HL-60 (cell line): ENCODE data around the gene EOLA1.
A peak's percentile ranks its signal among the peaks of the same experiment; 100 is the strongest.
"Not testable (repeated sequence)": the region's sequence is repeated elsewhere in the genome, so short reads cannot be mapped to it uniquely, and the experiment has no call there.

Source experiments
- DNase-seq, 2 experiments: peaks; one replicate each; pipeline ENCODE4 v3.0.0-alpha.2; 2010 to 2020; ENCODE audit warnings: low read depth in 1 of 2, low spot score in 1 of 2
- H3K27ac ChIP-seq: fragments of 250-450 bp; sonication (Bioruptor Pico); replicated peaks from 2 replicates; pipeline ENCODE4 v1.5.1; 2020; ENCODE audit warnings: mild to moderate bottlenecking, moderate library complexity
- H3K27me3 ChIP-seq: fragments of 250-450 bp; sonication (Bioruptor Pico); 2 replicates; pipeline ENCODE4 v1.5.1; 2021; ENCODE audit warnings: mild to moderate bottlenecking, moderate library complexity; ENCODE audit not compliant: insufficient read depth, poor library complexity, severe bottlenecking
- H3K4me3 ChIP-seq: replicated peaks from 2 replicates; pipeline ENCODE4 v1.5.1; 2011; ENCODE audit warnings: mild to moderate bottlenecking, control low read depth, low read length; ENCODE audit not compliant: insufficient read depth
- CTCF ChIP-seq: IDR thresholded peaks from one replicate; pipeline ENCODE4 v1.5.1; 2011; ENCODE audit warnings: low read length, control low read depth, inconsistent platforms; ENCODE audit not compliant: insufficient read depth
- POLR2AphosphoS5 ChIP-seq: IDR thresholded peaks from 2 replicates; pipeline ENCODE4 v1.6.1; 2012; ENCODE audit warnings: low read depth
- REST ChIP-seq: IDR thresholded peaks from 2 replicates; pipeline ENCODE4 v1.6.1; 2012; ENCODE audit warnings: low read depth; ENCODE audit not compliant: insufficient replicate concordance
- SPI1 ChIP-seq: IDR thresholded peaks from 2 replicates; pipeline ENCODE4 v1.6.1; 2012; ENCODE audit warnings: low read depth, mild to moderate bottlenecking, borderline replicate concordance

Gene EOLA1

DNA sequence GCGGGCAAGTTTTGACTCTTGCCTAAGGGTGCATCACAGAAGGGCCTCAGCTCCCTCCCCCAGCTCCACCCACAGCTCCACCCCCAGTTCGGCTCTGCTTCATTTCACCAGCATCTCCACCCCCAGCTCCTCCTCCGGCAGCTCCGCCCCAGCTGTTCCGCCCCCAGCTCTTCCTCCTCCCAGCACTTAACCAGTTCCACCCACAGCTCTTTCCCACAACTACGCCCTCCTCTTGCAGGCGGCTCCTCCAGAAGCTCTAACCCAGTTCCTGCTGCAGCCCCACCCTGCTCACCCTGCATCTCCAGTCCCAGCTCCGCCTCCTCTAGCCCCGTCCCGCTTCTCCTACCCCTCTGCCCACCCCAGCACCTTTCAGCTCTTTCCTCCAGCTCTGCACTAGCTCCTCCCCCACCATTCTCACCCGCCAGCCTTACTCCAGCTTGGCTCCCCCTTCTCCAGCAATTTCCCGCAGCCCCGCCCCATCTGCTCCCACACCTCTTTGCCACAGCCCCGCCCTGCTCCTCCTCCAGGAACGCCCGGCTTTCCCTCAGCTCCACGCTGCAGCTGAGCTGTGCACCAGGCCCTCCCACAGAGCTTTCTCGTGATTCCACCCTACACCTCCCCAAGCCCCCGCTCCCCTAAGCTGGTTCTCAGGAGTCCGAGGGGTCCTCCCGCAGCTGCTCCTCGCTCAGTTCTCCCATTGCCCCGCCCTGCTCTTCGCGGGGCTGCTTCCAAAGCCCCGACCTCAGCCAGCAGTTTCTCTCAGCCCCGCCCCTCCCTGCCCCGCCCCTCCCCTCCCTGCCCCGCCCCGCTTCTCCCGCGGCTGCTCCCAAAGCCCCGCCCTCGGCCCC lies 1.3 kb upstream of the EOLA1 start:
- TF ChIP-seq SPI1, result peak; percentile 42; the same call in 1 of the 2 replicates
- no peak for TF ChIP-seq CTCF
- H3K27me3 ChIP-seq, result no peaks in the 10 kb centered on the region
- H3K27ac ChIP-seq, result peak overlapping the region; percentile 63
- H3K4me3 ChIP-seq, result peak overlapping the region; percentile 54
- DNase-seq, result peak; percentile 86 to 94

DNA sequence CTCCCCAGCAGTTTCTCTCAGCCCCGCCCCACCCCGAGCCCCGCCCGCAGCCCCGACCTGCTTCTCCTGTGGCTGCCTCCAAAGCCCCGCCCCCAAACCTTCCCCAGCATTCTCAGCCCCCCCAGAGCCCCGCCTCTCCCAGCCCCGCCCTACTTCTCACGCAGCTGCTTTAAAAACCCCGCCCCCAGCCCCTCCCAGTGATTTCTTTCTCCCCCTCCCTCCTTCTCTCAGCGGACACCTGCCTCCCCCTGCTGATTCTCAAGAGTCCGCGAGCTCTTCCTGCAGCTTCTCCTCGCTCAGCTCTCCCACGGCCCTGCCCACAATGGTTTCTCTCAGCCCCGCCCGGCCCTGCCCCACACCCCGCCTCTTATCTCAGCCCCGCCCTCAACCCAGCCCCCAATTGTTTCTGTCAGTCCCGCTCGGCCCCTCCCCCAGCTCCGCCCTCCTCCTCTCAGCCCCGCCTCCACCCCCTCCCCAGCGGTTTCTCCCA lies 636 bp upstream of the EOLA1 start:
- peak overlapping the region; percentile 96 for H3K27ac ChIP-seq
- no peaks in the 10 kb centered on the region for H3K27me3 ChIP-seq
- DNase-seq, result peak in 1 of 2 experiments; percentile 81
- TF ChIP-seq REST, result no peak
- H3K4me3 ChIP-seq, result peak overlapping the region; percentile 79

- no peak for DNase-seq
- peak overlapping the region; percentile 79 for H3K4me3 ChIP-seq
- no peaks in the 10 kb centered on the region for H3K27me3 ChIP-seq
- TF ChIP-seq POLR2AphosphoS5, result no peak
- TF ChIP-seq CTCF, result no peak
- H3K27ac ChIP-seq, result peak overlapping the region; percentile 96
Measured at GRCh38 chrX:149541521-149542047, 772 bp downstream of the EOLA1 start.

DNA sequence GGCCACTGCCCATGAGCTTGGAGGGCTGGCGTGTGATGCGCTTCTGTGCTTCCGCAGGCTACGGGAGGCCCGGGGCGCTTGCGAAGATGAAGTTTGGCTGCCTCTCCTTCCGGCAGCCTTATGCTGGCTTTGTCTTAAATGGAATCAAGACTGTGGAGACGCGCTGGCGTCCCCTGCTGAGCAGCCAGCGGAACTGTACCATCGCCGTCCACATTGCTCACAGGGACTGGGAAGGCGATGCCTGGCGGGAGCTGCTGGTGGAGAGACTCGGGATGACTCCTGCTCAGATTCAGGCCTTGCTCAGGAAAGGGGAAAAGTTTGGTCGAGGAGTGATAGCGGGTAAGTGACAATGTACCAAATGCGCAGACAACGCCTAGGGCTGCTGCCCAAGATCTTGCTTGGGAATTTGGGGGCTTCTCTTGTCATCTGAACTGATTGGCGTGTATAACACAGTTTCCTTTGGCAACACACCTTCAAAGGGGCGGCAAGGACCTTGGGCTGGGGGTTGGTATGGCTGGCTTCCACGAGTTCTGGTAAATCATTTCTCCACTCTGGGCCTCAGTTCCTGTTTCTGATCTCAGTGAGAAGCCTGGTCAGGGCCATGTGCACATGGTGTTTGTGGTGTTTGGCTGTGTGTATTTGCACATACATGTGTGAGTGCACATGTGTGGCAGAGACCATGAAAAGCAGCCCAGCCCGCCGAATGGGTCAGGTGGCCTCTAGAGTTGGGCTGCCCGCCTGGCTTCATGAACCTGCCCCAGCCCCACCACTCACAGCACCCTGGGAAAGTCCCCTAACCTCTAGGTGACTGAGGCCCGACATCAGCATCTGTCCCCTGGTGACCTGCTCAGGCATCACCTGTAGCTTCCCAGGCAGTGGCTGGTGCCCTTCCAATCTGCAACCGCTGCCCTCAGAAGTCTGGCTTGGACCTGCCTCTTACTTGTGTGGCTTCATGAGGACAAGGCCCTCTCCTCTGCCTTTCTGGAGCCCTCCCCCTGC lies 5.0 kb downstream of the EOLA1 start:
- not testable (repeated sequence) for H3K27ac ChIP-seq, DNase-seq, H3K4me3 ChIP-seq, H3K27me3 ChIP-seq

DNA sequence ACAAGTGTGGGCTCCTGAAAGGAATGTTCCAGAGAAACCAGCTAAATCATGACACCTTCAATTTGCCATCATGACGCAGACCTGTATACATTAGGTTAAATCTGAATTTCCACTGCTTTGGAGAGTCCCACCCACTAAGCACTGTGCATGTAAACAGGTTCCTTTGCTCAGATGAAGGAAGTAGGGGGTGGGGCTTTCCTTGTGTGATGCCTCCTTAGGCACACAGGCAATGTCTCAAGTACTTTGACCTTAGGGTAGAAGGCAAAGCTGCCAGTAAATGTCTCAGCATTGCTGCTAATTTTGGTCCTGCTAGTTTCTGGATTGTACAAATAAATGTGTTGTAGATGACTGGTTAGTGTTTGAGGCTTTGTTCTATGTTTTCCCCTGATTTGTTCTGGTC lies 6.2 kb downstream of the EOLA1 start:
- not testable (repeated sequence) for DNase-seq, H3K27ac ChIP-seq, H3K4me3 ChIP-seq, H3K27me3 ChIP-seq

- H3K4me3 ChIP-seq, DNase-seq, H3K27me3 ChIP-seq, H3K27ac ChIP-seq: not testable (repeated sequence)
Measured at GRCh38 chrX:149547782-149548181, 7.0 kb downstream of the EOLA1 start.

DNA sequence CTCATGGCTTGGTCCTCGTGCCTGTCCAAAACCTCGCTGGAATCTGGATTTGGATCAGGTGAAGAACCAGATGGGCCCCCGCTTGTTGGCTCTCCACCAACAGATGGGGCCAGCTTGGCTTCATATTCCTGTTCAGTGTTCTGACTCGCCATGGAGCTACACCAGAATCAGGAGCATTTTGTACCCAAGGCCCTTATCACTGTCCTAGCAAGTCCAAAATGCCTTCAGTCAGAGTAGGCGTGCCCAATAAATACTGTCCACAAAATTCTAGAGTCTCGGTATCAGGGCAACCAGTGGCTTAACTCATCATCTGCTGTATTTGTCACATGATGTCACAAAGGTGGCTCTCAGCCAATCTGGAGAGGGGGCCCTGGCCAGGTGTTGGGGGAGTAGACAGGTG lies 8.9 kb downstream of the EOLA1 start, which contains the start of gene HSFX3:
Gene HSFX3 (minus strand): TSS at position 224 of the 400 bp plus-strand sequence. CDS start 72 bp downstream, at position 152.
- not testable (repeated sequence) for H3K27ac ChIP-seq, DNase-seq, H3K27me3 ChIP-seq, H3K4me3 ChIP-seq

GRCh38 chrX:149550454-149550853 lies 9.6 kb downstream of the EOLA1 start:
- not testable (repeated sequence) for H3K4me3 ChIP-seq, H3K27me3 ChIP-seq, H3K27ac ChIP-seq, DNase-seq

- H3K4me3 ChIP-seq, H3K27me3 ChIP-seq, DNase-seq, H3K27ac ChIP-seq: not testable (repeated sequence)
Measured at GRCh38 chrX:149551245-149551938, 10.6 kb downstream of the EOLA1 start.
